Measurements from ENCODE around the gene RSRP1. TPM values are rescaled to one million over a fixed set of nuclear protein-coding genes. Genes with fewer than 3 reads are reported as not detected.
"Not testable (repeated sequence)": the region's sequence is repeated elsewhere in the genome, so short reads cannot be mapped to it uniquely, and the experiment has no call there.

RSRP1 gene, protein sequence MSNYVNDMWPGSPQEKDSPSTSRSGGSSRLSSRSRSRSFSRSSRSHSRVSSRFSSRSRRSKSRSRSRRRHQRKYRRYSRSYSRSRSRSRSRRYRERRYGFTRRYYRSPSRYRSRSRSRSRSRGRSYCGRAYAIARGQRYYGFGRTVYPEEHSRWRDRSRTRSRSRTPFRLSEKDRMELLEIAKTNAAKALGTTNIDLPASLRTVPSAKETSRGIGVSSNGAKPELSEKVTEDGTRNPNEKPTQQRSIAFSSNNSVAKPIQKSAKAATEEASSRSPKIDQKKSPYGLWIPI
- 10 to 100 TPM; 10.3 to 43.0 (median 20.9) TPM for total RNA-seq

GRCh38 chr1:25247024-25247828 is at the start of gene RSRP1:
Gene RSRP1 (minus strand): TSS chr1:25247454. CDS start chr1:25246963, 491 bp downstream.
- H3K4me1 ChIP-seq: peaks cover 26% of the 10 kb centered on the region in 2 donors
- in situ Hi-C loops (cut with MboI; ENCODE audit: low sequenced_read_pairs in 4 of 4): loop anchor here in 1 of 4 donors (10.0 kb wide), 1 partner anchor 98 kb away; no protein-coding TSS in a partner anchor

GRCh38 chr1:25296501-25296900 is 49.2 kb upstream of the RSRP1 start:
- in situ Hi-C loops (cut with MboI; ENCODE audit: low sequenced_read_pairs in 4 of 4); DNase-seq; ATAC-seq: not testable (repeated sequence)

More at GRCh38 chr1:25247024-25247828, at the start of gene RSRP1:
- H3K36me3 ChIP-seq: peaks cover 0 to 36% of the 10 kb centered on the region in 2 donors
- DNase-seq (peak; percentile 99), ATAC-seq (peak; percentile 90 to 98)
- TF ChIP-seq, protein P1, sequence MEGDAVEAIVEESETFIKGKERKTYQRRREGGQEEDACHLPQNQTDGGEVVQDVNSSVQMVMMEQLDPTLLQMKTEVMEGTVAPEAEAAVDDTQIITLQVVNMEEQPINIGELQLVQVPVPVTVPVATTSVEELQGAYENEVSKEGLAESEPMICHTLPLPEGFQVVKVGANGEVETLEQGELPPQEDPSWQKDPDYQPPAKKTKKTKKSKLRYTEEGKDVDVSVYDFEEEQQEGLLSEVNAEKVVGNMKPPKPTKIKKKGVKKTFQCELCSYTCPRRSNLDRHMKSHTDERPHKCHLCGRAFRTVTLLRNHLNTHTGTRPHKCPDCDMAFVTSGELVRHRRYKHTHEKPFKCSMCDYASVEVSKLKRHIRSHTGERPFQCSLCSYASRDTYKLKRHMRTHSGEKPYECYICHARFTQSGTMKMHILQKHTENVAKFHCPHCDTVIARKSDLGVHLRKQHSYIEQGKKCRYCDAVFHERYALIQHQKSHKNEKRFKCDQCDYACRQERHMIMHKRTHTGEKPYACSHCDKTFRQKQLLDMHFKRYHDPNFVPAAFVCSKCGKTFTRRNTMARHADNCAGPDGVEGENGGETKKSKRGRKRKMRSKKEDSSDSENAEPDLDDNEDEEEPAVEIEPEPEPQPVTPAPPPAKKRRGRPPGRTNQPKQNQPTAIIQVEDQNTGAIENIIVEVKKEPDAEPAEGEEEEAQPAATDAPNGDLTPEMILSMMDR (IDR thresholded peaks at IDR 0.05 in 4 of 5, conservative IDR thresholded peaks at IDR 0.05 in 1 of 5): peak in 2 of 5 experiments; percentile 18 to 25
- TF ChIP-seq POLR2A (IDR thresholded peaks at IDR 0.05): peak; percentile 99 to 100
- no peaks in the 10 kb centered on the region for H3K9me3 ChIP-seq
- H3K27ac ChIP-seq: peak within 1 kb of the TSS; percentile 99 to 100 (median 100)
- H3K4me3 ChIP-seq: peak within 1 kb of the TSS; percentile 85 to 97 (median 96)
- H3K27me3 ChIP-seq: no peaks in the 10 kb centered on the region
- intact Hi-C loops (cut with DNase I; ENCODE audit: low total_unique reads): loop anchor here (1.0 to 2.0 kb wide), 3 partner anchors 15 to 184 kb away; partner anchors contain the start of genes MACO1, SYF2 and TMEM50A

GRCh38 chr1:25294889-25295826 is 47.9 kb upstream of the RSRP1 start:
- H3K4me3 ChIP-seq; ATAC-seq; in situ Hi-C loops (cut with MboI; ENCODE audit: low sequenced_read_pairs in 4 of 4); H3K9me3 ChIP-seq; intact Hi-C loops (cut with DNase I; ENCODE audit: low total_unique reads); DNase-seq; H3K36me3 ChIP-seq; H3K27me3 ChIP-seq; H3K4me1 ChIP-seq; H3K27ac ChIP-seq: not testable (repeated sequence)

More at GRCh38 chr1:25296501-25296900, 49.2 kb upstream of the RSRP1 start:
- H3K27ac ChIP-seq; H3K9me3 ChIP-seq; H3K27me3 ChIP-seq; intact Hi-C loops (cut with DNase I; ENCODE audit: low total_unique reads); H3K4me1 ChIP-seq; H3K36me3 ChIP-seq; H3K4me3 ChIP-seq: not testable (repeated sequence)

- H3K4me1 ChIP-seq; in situ Hi-C loops (cut with MboI; ENCODE audit: low sequenced_read_pairs in 4 of 4); intact Hi-C loops (cut with DNase I; ENCODE audit: low total_unique reads): not testable (repeated sequence)
These were observed 46.2 kb upstream of the RSRP1 start for GRCh38 chr1:25293426-25293825.

DNA sequence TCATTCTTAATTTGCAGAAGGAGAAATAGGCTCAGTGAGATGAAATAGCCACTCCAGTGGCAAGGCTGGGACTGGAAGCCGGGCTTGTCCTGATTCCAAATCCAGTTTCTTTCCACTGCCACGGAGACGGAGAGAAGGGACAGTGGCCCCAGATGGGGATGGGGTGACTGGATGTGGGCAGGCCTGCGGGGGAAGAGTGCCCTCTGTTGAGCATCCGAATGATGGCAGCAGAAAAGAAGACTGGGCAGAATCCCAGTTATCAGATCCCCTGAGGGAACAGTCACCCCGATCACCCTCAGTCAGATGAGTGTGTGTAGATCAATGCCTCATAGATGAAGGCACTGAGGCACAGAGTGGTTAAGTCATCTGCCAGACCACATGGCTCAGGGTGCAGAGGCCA is 42.8 kb upstream of the RSRP1 start:
- ATAC-seq: peak; percentile 45 to 75
- DNase-seq; H3K36me3 ChIP-seq; H3K9me3 ChIP-seq; H3K4me3 ChIP-seq; intact Hi-C loops (cut with DNase I; ENCODE audit: low total_unique reads); in situ Hi-C loops (cut with MboI; ENCODE audit: low sequenced_read_pairs in 4 of 4); H3K4me1 ChIP-seq; H3K27me3 ChIP-seq; H3K27ac ChIP-seq: not testable (repeated sequence)

More at GRCh38 chr1:25293426-25293825, 46.2 kb upstream of the RSRP1 start:
- H3K27ac ChIP-seq, ATAC-seq, DNase-seq, H3K4me3 ChIP-seq, H3K9me3 ChIP-seq, H3K27me3 ChIP-seq, H3K36me3 ChIP-seq: not testable (repeated sequence)

- H3K27me3 ChIP-seq, DNase-seq, H3K4me1 ChIP-seq, H3K36me3 ChIP-seq, H3K4me3 ChIP-seq, ATAC-seq, H3K9me3 ChIP-seq, H3K27ac ChIP-seq: not testable (repeated sequence)
- intact Hi-C loops (cut with DNase I; ENCODE audit: low total_unique reads) (loop anchor here (5.0 kb wide), 1 partner anchor 119 kb away; no protein-coding TSS in a partner anchor), in situ Hi-C loops (cut with MboI; ENCODE audit: low sequenced_read_pairs in 4 of 4) (loop anchor here in 1 of 4 donors (10.0 kb wide), 1 partner anchor 116 kb away; no protein-coding TSS in a partner anchor)
These were observed 41.4 kb upstream of the RSRP1 start for GRCh38 chr1:25288573-25289101.

GRCh38 chr1:25287164-25287563 is 39.9 kb upstream of the RSRP1 start:
- not testable (repeated sequence) for H3K36me3 ChIP-seq, H3K4me3 ChIP-seq, ATAC-seq, DNase-seq, H3K27ac ChIP-seq, H3K9me3 ChIP-seq, H3K27me3 ChIP-seq, H3K4me1 ChIP-seq
- in situ Hi-C loops (cut with MboI; ENCODE audit: low sequenced_read_pairs in 4 of 4): loop anchor here in 1 of 4 donors (10.0 kb wide), 1 partner anchor 118 kb away; no protein-coding TSS in a partner anchor
- intact Hi-C loops (cut with DNase I; ENCODE audit: low total_unique reads): loop anchor here (5.0 kb wide), 1 partner anchor 120 kb away; no protein-coding TSS in a partner anchor

DNA sequence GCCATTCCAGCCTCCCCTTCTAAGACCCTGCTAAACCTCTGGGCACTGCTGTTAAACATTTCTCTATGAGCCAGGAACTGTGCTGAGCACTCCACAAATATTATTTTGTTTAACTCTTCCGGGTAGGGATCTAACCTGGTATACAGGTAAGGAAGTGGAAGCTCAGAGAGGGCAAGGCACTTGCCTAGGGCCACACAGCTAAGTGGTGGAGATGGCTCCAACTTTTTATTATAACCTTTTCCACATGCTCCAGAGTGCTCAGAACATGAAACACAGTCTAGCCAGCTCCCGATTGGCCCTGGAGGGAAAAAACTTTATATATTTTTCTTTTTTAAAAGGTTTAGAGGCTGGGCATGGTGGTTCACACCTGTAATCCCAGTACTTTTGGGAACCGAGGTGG is 38.6 kb upstream of the RSRP1 start:
- not testable (repeated sequence) for ATAC-seq
- intact Hi-C loops (cut with DNase I; ENCODE audit: low total_unique reads): loop anchor here (5.0 kb wide), 1 partner anchor 121 kb away; no protein-coding TSS in a partner anchor

DNA sequence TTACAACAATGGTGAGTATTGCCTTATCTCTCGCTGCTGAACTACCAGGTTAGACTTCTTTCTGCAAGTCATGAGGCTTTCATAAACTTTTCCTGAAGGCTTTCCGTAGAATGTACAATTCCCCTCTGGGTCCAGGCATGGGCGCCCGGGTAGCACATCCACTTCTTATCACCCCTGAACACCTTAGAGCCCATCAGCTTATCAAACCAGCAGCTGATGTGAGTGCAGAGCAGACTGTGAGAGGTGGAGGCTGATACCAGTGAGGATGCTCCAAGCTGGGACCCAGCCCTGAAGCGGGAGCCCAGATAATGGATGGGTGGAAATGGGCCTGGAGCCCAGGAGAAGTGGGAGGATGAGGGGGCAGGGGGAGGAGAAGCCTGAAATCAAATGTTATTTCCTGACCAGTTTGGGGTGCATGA is 32.4 kb upstream of the RSRP1 start:
- H3K27ac ChIP-seq; H3K36me3 ChIP-seq; ATAC-seq; H3K4me3 ChIP-seq; H3K27me3 ChIP-seq; DNase-seq; H3K9me3 ChIP-seq; H3K4me1 ChIP-seq; intact Hi-C loops (cut with DNase I; ENCODE audit: low total_unique reads): not testable (repeated sequence)
- in situ Hi-C loops (cut with MboI; ENCODE audit: low sequenced_read_pairs in 4 of 4): loop anchor here in 1 of 4 donors (10.0 kb wide), 1 partner anchor 125 kb away; no protein-coding TSS in a partner anchor

More for the DNA sequence above, 38.6 kb upstream of the RSRP1 start:
- H3K27me3 ChIP-seq, H3K4me3 ChIP-seq, H3K36me3 ChIP-seq, H3K27ac ChIP-seq, H3K9me3 ChIP-seq, H3K4me1 ChIP-seq, DNase-seq: not testable (repeated sequence)
- in situ Hi-C loops (cut with MboI; ENCODE audit: low sequenced_read_pairs in 4 of 4): loop anchor here in 1 of 4 donors (10.0 kb wide), 1 partner anchor 119 kb away; no protein-coding TSS in a partner anchor
